ENCODE measurements around the gene BBS4.

The BBS4 gene

DNA sequence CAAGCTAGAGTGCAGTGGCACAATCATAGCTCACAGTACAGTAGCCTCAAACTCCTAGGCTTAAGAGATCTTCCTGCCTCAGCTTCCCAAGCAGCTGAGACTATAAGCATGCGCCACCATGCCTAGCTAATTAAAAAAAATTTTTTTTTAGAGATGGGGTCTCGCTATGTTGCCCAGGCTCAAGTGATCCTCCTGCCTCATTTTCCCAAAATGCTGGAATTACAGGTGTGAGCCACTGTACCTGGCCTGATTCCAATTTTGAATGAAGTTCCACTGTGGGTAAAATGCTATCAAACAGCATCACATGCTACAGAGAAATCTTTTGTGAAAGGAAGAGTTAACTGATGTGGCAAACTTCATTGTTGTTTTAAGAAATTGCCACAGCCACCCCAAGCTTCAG, 80.0 kb downstream of the BBS4 start:
- no peak for DNase-seq (ENCODE audit: low read depth)

DNA sequence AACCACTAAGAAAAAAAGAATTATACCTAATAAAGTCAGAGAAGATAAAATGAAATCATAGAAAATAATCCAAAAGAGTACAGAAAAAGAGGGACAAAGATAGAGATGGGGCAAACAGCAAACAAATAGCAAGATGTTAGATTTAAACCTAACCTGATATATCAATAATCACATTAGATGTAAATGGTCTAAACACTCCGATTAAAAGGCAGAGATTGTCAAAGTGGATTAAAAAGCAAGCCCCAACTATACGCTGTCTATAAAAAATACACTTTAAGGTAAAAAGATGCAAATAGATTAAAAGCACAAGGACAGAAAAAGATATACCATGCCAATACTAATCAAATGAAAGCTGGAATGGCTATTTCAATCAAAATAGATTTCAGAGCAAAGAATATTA, 80.8 kb downstream of the BBS4 start:
- no peak for DNase-seq (ENCODE audit: low read depth)

DNA sequence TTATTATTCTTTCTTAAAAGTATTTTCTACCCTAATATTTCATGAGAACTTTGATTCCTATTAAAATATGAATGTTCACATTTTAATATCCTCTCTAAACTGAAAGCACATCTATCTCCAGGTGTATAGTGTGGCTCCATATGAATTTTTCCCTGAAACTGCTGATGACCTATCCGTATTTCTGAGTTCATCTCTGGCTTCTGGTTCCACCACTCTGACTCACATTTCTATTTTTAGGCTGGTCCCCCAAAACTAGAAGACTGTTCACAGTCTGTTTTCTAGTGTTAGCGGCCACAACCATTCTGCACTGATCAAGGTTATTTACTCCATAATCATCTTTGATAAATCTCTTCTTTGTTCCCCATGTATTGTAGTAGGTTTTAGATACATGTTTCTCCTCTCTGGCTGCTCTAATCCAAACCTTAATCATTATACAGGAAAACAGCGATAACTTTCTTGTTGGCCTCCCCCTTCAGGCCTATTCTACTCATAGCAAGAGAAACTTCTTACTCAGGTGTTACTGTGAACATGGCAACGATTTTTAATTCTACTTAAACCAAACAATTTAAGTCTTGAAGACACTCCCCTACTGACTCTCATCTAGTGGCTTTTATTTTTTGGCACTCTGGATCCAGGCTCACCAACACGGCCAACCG, 84.8 kb downstream of the BBS4 start:
- DNase-seq (ENCODE audit: low read depth) = no peak

DNA sequence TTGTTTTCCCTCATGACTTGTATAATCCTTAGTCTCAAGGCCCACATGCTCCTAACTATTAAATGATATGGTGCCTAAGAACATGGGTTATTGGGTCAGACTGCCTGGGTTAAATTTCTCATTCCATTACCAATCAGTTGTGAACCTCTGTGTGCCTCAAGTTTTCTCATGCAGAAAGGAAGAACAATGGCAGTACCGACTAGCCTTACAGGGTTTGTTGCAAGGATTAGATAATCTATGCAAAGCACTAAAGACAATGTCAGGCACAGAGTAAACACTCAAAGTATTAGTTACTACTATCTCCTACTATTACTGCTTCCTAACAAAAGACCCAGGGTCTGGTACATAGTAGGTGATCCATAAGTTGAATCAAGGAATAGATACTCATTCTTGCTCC, 85.3 kb downstream of the BBS4 start:
- no peak for DNase-seq (ENCODE audit: low read depth)

DNA sequence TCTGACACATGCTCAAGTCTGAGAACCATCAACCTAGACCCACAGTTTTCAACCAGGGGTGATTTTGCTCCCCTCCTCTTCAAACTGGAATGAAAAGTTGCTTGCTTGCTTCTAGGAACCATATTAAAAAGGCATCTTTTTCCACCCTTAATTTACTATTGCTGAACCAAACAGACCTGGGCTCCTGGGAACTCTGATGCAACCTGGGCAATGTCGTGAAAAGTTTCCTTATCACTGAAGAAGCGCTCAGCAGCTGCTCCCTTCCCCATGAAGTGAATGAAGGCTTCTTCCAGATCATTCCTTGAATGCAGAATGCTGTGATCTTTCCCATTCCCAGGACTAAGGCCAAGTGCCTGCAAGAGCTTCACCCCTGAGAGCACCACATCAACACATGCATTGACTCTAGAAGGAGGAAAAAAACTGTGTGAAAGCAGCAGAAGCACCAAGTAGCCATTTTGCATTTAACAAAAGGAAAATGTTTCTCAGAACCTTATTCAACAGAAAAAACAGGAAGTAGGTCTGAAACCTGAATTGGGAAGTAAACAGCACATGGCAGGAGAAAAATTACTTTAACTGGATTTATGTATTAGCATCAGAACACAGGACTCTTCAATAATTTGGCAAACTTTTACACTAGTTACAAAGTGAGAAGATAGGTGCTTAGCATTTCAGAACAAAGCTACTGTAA, 88.8 kb downstream of the BBS4 start:
- DNase-seq (ENCODE audit: low read depth) = no peak

DNA sequence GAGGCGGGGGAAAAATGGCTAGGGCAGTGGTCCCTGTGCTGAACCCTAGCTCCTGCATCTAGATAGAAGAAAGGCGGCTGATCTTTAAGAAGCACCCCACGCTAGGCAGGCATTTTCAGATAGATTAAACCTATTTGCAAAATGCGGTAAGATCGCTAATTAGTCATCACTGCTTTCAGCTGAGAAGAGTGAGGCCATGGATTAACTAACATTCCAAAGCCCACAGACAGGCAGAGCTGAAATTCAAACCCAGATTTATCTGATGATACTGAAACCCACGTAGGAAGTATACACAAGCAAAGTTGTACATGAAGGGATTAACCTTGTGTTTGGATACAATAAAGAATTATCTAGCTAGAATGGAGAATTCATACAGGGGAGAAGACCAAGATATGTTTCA, 92.8 kb downstream of the BBS4 start:
- no peak for DNase-seq (ENCODE audit: low read depth)

DNA sequence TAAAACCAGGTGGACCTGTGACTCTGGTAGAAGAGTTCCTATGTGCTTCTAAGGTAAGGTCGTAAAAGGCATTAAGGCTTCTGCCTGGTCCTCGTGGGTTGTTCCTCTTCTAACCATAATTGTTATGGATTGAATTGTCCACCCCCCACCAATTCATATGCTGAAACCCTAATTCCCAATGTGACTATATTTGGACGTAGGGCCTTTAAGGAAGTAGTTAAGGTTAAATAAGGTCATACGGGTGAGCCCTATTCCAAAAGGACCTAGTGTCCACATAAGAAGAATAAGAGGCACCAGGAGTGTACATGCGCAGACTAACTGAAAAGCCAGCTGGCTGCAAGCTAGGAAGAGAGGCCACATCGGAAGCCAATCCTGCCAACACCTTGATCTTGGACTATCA, 95.6 kb downstream of the BBS4 start:
- no peak for DNase-seq (ENCODE audit: low read depth)

DNA sequence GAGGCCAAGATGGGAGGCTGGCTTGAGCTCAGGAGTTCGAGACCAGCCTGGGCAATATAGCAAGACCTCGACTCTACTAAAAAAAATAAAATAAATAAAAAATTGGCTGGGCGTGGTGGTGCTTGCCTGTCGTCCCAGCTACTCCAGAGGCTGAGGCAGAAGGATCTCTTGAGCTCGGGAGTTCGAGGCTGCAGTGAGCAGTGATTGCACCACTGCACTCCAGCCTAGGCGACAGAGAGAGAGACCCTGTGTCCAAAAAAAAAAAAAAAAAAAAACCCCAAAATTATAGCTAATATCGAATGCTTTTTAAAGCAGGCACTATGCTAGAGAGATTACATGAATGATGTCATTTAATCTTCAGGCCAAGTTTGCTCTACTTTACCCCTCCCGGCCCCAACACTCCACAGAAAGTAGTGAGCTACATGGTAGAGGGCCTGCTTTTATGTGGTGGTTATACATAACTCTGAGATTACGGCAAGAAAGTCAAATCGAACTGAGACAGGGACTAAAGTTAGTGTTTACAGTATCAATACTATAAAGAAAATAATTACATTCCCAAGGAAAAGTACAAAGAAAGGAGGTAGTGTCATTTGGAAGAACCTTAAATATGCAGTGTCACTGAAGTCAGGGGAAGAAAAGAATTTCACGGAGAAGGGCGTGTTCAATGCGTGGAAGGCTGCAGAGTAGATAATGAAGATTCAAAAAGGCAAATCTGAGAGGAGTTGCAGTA, 96.4 kb downstream of the BBS4 start:
- DNase-seq (ENCODE audit: low read depth) = no peak

DNA sequence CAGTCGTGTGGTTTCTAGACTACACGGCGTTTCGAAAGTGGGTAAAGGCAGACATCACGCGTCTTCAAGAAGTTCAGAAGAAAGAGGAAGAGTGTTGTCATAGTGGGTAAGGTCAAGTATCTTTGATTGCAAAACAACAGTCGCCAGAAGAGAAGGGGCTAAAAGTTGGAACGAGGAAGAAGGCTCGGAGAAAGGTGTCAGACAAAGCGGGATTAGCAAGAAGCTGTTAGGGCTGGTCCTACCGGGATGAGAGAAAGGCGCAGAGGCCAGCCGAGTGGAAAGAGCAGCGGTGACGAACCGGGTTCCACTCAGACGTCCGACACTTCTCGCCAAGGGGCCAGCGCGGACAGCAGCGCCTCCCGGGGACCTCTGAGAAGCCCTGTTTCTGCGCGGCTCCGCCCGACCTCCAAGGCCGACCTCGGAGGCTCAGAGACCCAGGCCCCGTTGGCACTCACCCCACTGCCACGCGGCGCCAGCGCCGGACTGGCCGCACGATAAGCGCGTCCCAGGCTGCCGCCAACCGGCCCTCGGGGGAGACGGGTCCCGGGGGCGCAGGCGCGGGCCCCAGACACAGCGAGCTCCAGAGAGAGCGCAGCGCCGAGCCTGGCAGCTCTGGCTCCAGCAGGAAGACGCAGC, 97.1 kb downstream of the BBS4 start:
- no peak for DNase-seq (ENCODE audit: low read depth)

DNA sequence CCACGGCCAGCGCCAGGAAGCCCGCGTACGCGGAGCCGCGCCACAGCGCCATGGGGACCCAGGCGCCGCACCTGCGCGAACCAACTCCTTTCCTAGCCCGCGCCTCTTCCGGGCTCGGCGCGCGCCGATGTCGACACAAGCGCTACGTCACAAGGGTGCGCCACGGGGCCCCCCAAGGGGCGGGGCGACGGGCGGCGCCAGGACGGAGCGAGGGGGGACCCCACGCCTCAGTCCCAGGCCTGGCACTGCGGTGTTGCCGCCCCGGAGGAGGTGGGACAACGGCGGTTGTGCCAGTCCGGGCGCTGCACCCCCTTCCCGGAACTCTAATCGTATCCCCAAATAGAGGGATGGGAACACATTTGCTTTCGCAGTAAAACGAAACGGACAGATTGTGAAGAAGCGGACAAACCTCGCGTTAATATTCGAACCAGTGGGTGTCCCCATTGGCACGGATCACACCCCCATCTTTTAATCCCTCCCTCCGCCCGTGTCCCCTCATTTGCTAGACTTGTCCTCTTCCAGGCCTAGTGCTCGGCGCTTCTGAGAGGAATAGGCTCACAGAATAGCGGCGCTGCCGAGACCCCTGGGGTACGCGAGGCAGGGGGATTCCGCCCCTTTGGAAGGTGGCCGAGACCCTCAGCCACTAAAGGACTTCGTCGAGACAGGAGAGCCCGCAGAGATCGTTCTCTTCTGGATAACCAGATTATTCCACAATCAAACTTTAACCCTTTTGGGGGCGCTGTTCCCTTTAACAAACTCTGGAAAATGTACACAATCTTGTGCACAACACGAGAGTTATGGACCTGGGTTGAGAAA, 97.8 kb downstream of the BBS4 start, which contains the start of gene ADPGK:
Gene ADPGK (minus strand): TSS at position 119 of the 816 bp plus-strand sequence. CDS start 67 bp downstream, at position 52.
- DNase-seq (ENCODE audit: low read depth) = peak; percentile 90

DNA sequence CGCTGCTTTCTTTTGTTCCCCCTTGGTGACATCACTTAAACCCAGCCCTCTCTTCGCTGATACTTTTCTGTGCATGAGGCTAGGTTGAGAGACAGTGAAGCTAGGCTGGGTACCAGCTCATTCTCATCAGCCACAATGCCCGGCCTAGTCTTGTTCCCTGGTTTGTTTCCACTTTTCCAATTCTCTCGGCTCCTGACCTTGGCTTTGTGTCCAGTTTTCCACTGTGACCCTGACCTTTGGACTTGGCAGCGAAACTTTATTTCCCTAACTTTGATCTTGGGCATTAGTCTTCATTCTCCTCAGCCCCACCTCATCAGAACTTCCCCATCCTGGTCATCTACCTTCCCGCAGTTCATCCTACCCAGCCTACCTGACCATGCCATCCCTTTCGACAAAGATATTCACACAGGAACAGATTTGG, 98.5 kb downstream of the BBS4 start:
- no peak for DNase-seq (ENCODE audit: low read depth)

DNA sequence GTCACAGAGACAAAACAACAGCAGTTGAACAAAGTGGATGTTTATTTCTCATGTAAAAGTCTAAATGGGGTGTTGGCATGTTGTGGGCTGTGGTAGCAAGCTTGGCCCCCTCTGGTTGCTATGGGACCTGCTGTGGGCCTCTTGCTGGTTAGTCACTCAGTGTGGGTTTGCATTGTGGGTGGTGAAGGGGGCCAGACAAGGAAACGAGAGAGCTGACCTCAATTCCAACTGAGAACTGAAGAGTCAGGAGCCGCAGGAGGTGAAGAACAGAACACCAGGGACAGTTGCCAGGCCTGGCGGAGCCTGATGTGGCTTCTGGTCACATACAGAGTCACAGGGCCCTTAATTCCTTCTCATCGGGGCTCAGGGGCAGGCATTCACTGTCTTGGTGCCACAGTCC, 99.4 kb downstream of the BBS4 start:
- DNase-seq (ENCODE audit: low read depth) = peak; percentile 44

DNA sequence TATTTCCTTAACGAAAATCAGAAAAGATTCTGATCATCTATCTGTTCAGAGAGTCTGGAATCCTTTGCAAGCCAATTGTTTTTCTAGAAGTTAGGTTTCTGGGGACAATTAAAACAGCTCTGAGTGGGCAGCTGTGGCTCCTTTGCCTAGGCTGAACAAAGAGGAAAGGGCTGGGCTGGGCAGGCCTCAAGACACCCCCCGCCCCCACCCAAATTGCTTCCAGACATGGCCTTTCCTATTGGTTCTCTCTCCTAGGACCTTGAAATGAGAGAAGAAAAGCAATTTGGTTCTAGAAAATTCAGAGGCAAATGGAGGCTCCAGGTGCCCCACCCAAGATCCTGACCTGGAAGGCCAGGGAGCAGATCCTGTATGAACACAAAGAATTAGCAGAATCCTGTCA, 99.8 kb downstream of the BBS4 start:
- no peak for DNase-seq (ENCODE audit: low read depth)

DNA sequence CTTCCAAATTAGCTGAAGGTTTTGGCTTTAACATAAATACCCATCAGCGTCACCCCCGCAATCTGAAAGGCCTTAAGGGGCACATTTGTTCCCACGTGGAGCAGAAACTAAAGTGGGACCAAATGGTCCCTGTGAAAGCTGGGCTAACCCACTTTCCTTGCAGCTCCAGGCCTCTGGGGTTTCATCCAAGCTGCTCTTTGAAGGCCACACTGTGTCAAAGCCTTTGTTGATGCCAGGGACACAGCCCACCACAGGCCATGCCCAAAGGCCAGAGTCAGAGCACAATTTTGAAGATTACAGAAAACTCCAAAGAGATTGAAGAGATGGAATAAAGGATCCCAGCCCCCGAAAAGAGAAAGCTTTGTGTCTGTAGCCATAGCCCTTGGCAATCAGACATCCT, 100.2 kb downstream of the BBS4 start:
- no peak for DNase-seq (ENCODE audit: low read depth)

DNA sequence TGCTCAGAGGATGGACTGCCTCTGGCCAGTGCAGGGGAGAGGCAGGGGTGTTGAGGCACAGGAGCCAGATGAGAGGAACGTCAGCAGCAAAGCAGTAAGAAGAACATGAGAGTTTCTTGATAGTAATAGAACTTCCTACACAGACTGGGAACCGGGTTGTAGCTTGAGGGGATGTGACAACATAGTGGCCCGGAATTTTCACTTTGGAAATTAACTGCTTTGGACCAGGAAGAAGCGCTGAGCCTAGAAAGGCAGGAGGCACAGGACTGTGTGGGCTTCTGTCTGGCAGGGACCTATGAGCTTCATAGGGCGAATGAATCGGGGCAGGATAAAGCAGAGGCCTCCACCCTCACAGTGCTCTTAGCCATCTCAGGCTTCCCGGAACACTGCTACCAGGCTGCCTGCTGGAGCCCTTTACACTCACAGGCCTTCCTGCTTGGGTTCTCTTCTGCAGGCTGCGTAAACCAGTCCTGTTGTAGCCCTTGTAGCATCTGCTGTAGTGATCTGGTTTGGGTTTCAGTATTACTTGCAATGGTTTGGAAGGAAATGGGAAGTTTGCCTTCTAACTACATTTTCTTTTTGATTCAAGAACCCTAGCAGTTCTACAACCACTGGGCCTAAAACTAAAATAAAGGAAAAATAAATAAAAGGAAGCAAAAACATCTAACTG, 100.8 kb downstream of the BBS4 start:
- no peak for DNase-seq (ENCODE audit: low read depth)

DNA sequence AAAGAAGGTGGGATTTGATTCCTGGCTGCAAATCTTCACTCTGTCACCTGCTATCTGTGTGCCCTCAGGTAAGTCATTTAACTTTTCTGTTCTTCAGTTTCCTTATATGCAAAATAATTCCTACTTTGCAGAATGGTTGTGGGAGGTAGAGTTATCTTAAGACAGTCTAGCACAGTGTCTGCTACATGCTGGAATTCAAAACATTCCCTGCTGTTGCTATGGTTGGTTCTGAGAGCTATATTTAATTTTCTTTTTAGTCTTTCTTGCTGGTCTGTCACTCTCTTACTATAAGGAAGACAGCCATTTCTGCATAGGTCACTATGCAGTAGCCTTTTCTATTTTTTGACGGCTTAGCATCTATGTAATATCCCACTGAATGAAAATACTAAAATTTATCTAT, 101.5 kb downstream of the BBS4 start:
- DNase-seq (ENCODE audit: low read depth) = no peak

Data from stimulated activated CD8-positive, alpha-beta memory T cell treated with anti-CD3 and anti-CD28 coated beads, Interleukin-4, amount 100 ng/mL, for 24 hours (primary cell).